ENCODE measurements around the gene MYO1H.

Gene MYO1H

GRCh38 chr12:109359131-109359690 is 11.5 kb downstream of the MYO1H start:
- no peak overlapping the region for H3K4me3 ChIP-seq (replicated peaks; ENCODE audit: low read depth, low read length)
- TF ChIP-seq CTCF (IDR thresholded peaks at IDR 0.05; ENCODE audit: low read depth, low read length, missing control alignments): no peak
- DNase-seq (ENCODE audit: extremely low read depth, low read depth): no peak

GRCh38 chr12:109369831-109370230 is 22.1 kb downstream of the MYO1H start:
- no peak for TF ChIP-seq CTCF (IDR thresholded peaks at IDR 0.05; ENCODE audit: low read depth, low read length, missing control alignments)

GRCh38 chr12:109377139-109377685 is 29.5 kb downstream of the MYO1H start:
- no peak overlapping the region for H3K4me3 ChIP-seq (replicated peaks; ENCODE audit: low read depth, low read length)
- DNase-seq (ENCODE audit: extremely low read depth, low read depth): no peak
- no peak for TF ChIP-seq CTCF (IDR thresholded peaks at IDR 0.05; ENCODE audit: low read depth, low read length, missing control alignments)

More at GRCh38 chr12:109369831-109370230, 22.1 kb downstream of the MYO1H start:
- H3K4me3 ChIP-seq (replicated peaks; ENCODE audit: low read depth, low read length): no peak overlapping the region
- no peak for DNase-seq (ENCODE audit: extremely low read depth, low read depth)

GRCh38 chr12:109378569-109378968 is 30.9 kb downstream of the MYO1H start:
- TF ChIP-seq CTCF (IDR thresholded peaks at IDR 0.05; ENCODE audit: low read depth, low read length, missing control alignments): no peak
- no peak overlapping the region for H3K4me3 ChIP-seq (replicated peaks; ENCODE audit: low read depth, low read length)

GRCh38 chr12:109382031-109382430 is 34.3 kb downstream of the MYO1H start:
- DNase-seq (ENCODE audit: extremely low read depth, low read depth): no peak
- no peak overlapping the region for H3K4me3 ChIP-seq (replicated peaks; ENCODE audit: low read depth, low read length)
- no peak for TF ChIP-seq CTCF (IDR thresholded peaks at IDR 0.05; ENCODE audit: low read depth, low read length, missing control alignments)

More at GRCh38 chr12:109378569-109378968, 30.9 kb downstream of the MYO1H start:
- no peak for DNase-seq (ENCODE audit: extremely low read depth, low read depth)

- DNase-seq (ENCODE audit: extremely low read depth, low read depth): no peak
- no peak overlapping the region for H3K4me3 ChIP-seq (replicated peaks; ENCODE audit: low read depth, low read length)
- TF ChIP-seq CTCF (IDR thresholded peaks at IDR 0.05; ENCODE audit: low read depth, low read length, missing control alignments): no peak
Measured at GRCh38 chr12:109383240-109383639, 35.5 kb downstream of the MYO1H start.

All from HFF-Myc (cell line).